HL-60 (cell line): ENCODE data around the gene VPS11.
"Not testable (repeated sequence)": the region's sequence is repeated elsewhere in the genome, so short reads cannot be mapped to it uniquely, and the experiment has no call there.

Experiments
- GABPA ChIP-seq: IDR thresholded peaks from 2 replicates; pipeline ENCODE4 v1.6.1; 2012; ENCODE audit warnings: low read depth
- TF ChIP-seq, protein P1 (sequence below): IDR thresholded peaks from one replicate; pipeline ENCODE4 v1.5.1; 2011; ENCODE audit warnings: low read length, control low read depth, inconsistent platforms; ENCODE audit not compliant: insufficient read depth

DNA sequence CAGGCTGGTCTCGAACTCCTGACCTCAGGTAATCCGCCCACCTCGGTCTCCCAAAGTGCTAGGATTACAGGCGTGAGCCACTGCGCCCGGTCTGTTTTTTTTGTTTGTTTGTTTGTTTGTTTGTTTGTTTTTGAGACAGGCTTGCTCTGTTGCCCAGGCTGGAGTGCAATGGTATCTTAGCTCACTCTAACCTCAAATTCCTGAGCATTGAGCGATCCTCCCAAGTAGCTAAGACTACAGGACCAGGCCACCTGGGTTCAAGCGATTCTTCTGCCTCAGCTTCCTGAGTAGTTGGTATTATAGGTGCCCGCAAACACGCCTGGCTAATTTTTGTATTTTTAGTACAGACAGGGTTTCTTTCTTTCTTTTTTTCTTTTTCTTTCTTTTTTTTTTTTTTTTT is 34.2 kb upstream of the VPS11 start:
- TF ChIP-seq, protein P1, sequence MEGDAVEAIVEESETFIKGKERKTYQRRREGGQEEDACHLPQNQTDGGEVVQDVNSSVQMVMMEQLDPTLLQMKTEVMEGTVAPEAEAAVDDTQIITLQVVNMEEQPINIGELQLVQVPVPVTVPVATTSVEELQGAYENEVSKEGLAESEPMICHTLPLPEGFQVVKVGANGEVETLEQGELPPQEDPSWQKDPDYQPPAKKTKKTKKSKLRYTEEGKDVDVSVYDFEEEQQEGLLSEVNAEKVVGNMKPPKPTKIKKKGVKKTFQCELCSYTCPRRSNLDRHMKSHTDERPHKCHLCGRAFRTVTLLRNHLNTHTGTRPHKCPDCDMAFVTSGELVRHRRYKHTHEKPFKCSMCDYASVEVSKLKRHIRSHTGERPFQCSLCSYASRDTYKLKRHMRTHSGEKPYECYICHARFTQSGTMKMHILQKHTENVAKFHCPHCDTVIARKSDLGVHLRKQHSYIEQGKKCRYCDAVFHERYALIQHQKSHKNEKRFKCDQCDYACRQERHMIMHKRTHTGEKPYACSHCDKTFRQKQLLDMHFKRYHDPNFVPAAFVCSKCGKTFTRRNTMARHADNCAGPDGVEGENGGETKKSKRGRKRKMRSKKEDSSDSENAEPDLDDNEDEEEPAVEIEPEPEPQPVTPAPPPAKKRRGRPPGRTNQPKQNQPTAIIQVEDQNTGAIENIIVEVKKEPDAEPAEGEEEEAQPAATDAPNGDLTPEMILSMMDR = not testable (repeated sequence)
- not testable (repeated sequence) for TF ChIP-seq GABPA
